Measurements from ENCODE around the gene EGF.

DNA sequence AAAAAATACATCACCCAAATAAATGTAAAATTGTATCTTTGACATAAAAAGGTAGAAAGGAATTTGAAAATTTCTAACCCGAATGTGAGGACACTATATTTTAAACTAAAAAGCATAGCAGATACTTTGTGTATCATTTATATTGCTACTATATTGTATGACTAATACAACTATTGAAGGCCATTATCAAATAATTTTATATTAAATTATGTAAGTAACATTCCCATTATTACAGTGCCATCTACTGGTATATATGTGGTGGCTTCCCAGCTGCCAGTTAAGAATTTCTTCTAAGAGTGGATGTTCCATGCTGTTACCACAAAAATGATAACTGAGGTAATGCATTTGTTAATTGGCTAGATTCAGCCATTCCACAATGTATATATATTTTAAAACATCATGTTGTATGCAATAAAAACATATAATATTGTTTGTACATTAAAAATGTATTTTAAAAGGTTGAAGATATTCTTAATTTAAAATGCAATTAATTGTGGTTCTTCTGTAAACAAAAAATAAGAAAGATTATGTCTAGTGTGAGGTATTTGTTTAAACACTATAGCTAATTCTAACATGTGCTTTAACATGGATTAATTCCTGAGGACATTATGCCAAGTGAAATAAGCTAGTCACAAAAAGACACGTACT, 65.3 kb downstream of the EGF start:
- TF ChIP-seq GATA2 (IDR thresholded peaks at IDR 0.05; ENCODE audit: low read depth, low read length) = no peak
- TF ChIP-seq GATA3 (IDR thresholded peaks at IDR 0.05; ENCODE audit: low read depth, low read length) = no peak

Data from SH-SY5Y (cell line).